HL-60/S4 (cell line): ENCODE measurements around the gene SAP30BP.

Source experiments
- in situ Hi-C: fragments of 300-500 bp; cut with MboI; formaldehyde crosslinking; loops from 2 replicates; pipeline ENCODE4 v1.14.3; 2022; ENCODE audit warnings: low sequenced_read_pairs

Gene SAP30BP

GRCh38 chr17:75684249-75684648 lies 17.1 kb downstream of the SAP30BP start:
- in situ Hi-C loops: no loop called here

DNA sequence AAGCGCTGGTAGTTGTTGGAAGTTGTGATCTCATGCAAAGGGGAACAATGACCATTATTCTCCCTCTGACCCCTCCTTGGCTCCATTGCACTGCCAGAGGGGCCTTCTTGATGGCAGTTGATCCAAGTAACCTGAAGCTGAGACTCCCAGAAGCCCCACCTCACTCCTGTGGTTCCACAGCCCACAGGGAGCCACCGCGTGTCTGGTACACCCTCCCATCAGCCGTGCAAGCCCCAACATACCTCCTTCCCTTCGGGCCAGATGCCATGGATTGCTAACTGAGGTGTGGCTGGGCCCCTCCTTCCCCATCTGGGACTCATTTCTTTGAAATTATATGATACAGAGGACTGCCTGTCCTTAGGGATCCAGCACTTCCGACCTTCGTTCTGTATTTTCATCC lies 17.8 kb downstream of the SAP30BP start:
- in situ Hi-C loops: no loop called here

DNA sequence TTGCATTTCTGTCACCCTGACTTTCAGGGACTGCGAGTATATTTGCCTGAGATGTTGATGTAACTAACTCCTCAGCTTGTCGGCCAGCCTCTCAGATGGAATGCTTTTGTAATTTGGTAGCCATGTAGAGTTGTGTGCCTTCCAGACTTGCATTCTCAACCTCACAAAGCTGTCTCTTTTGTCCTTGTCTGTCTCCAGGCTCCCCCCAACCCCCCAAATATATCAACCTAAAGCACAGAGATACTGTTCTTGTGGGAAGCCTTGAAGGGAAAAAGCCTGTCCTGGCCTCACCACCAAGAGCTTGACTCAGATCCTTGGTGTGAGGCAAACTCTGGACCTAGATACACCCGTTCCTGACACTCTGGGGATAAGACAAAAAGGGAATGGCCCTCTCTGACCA lies 18.4 kb downstream of the SAP30BP start:
- in situ Hi-C loops: no loop called here

DNA sequence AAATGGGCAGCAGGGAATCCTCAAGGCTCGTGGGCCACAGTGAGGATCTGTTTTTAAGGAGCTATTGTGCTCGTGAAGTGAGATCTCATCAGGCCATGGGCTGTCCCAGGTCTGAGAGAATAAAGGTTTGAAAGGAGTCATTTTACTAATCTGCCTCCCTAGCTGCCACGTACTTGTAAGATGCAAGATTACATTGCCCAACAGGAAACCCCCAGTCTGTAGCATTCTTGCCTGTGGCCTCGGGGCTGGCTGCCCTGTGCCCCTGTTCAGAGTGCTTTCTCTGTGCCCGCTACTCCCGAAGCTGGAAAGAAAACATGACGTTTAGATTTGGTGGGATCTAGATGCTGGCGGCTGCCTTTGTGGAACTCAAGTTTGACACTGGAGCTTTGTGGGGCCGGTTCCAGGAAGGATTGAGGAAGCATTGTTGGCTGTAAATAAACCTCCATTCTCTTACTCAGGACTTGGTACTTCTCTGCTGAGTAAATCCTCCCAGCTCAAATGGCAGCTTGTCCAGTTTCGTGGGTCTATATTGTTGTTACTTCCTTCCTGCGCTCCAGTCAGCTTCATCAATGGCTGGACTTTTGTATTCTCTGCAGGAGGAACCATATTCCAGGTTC lies 21.2 kb downstream of the SAP30BP start:
- in situ Hi-C loops: no loop called here

DNA sequence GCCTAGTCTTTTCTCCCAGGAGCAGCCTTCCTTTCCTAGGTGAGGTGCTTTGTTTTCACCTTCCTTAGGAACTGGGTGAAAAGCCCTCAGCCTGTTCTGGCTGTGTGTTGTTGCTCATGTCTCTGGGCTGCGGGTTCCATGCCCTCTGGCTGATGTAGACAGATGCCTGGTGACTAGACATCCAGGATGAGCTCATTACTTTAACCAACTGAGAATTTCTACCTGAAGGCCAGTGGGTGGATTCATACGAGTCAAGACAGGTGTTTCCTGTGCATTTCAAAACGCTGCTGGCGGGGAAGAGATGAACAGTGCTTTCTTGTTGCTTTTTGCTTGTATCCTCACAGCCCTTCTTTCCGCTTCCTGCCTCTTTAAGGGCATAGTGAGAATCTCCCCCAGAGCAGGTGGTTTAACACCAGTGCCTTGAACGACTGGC lies 22.3 kb downstream of the SAP30BP start:
- in situ Hi-C loops: no loop called here

GRCh38 chr17:75691371-75691791 lies 24.2 kb downstream of the SAP30BP start:
- in situ Hi-C loops: no loop called here

DNA sequence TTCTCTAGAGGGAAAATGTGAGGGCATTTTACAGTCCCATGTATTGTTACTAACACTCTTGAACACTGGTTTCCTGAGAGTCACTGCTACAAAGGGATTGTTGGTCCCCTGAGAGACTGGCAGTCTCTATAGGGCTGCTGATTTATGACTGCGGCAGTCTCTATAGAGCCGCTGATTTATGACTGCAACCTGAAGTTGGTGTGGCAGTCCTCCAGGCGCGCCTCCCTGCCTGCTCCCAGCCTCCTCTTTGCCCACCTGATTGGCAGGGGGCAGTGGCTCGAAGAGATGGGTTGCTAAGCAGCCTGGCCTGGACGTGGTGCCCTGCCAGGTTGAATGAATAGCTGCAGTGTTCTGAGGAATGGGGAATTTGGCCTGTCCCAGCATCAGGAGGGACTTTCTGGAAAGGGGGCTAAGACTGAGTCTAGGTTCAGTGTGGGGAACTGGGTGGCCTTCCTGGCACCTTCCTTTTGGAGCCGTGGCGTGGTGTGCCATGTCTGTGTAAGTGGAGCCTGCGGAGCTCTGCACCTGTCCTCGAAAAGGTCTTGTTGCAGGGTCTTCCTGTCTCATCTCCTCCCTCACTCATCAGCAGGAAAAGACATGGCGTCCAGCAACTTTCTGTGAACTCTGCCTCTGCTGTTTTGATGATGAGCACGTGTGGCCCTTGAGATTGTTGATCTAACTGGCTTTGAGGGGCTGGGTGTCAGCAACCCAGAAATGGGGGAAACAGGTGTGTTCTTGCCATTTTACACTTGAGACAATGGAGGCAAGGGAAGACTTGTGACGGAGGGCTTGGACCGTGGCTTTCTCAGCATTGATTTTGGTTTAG lies 24.9 kb downstream of the SAP30BP start:
- in situ Hi-C loops: no loop called here

GRCh38 chr17:75692976-75693375 lies 25.8 kb downstream of the SAP30BP start:
- in situ Hi-C loops: no loop called here

- in situ Hi-C loops: no loop called here
These were observed 26.7 kb downstream of the SAP30BP start for GRCh38 chr17:75693500-75694481.

DNA sequence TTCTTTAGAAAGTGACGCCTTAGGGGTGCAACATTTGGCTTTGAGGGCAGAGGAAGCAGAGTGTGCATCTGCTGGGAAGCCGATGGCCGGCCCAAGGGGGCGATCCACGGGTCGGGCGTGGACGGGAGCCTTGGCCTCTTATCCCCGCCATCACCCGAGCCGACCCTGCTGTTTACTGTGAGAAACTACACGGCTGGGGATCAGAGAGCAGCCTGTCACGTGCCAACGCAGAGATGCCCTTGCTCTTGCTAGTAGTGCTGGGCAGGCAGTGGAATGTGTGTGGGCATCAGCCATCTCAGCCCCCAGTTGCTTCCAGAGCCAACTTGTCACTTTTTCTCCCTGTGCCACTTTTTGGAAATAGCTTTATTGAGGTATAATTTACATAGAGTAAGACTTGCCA lies 27.4 kb downstream of the SAP30BP start:
- in situ Hi-C loops: no loop called here

- in situ Hi-C loops: no loop called here
These were observed 28.1 kb downstream of the SAP30BP start for GRCh38 chr17:75695141-75695829.

DNA sequence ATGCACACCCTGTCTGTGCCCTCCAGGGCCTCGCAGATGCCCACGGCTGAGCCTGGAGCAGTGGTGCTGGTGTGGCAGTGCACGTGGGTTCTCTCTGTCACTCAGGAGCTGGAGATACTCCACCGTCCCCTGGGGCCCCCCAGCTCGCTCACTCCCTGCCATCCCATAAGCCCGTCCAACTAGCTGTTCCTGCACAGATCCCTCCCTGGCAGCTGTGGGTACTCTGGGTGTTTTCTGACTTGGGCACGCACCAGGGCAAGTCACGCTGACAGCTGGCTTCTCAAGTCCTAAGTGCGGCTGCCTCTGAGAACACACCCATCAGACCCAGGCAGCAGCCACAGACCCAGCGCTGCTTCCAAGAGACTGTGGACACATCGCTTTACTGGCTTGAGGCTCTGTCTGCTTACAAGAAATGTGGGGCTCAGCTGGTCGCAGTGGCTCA lies 28.7 kb downstream of the SAP30BP start:
- in situ Hi-C loops: no loop called here

- in situ Hi-C loops: no loop called here
These were observed 30.6 kb downstream of the SAP30BP start for GRCh38 chr17:75697651-75698291.

GRCh38 chr17:75698659-75699058 lies 31.5 kb downstream of the SAP30BP start:
- in situ Hi-C loops: no loop called here

- in situ Hi-C loops: no loop called here
These were observed 34.1 kb downstream of the SAP30BP start for GRCh38 chr17:75701288-75701687.

- in situ Hi-C loops: no loop called here
These were observed 36.1 kb downstream of the SAP30BP start for GRCh38 chr17:75703191-75703590.

DNA sequence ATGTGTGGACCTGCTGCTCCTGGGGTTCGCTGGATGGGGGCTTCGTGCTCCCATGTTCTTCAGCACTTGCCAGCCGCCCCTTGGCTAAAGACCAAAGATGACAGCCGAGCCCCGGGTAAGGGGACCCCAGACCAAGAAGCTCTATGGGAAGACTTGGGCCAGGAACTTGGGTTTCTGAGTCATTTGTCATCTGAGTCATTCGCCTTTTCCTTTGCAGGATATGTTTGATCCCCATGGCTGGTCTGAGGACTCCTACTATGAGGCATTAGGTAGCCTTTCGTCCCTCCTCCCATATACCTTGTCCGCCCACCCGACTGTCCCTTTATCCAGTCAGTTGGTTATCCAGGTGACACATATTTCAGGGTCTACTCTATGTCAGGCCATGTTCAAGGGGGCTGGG lies 36.5 kb downstream of the SAP30BP start:
- in situ Hi-C loops: no loop called here

GRCh38 chr17:75704963-75705875 lies 38.1 kb downstream of the SAP30BP start:
- in situ Hi-C loops: no loop called here
